ENCODE data around the gene SOCS1.

DNA sequence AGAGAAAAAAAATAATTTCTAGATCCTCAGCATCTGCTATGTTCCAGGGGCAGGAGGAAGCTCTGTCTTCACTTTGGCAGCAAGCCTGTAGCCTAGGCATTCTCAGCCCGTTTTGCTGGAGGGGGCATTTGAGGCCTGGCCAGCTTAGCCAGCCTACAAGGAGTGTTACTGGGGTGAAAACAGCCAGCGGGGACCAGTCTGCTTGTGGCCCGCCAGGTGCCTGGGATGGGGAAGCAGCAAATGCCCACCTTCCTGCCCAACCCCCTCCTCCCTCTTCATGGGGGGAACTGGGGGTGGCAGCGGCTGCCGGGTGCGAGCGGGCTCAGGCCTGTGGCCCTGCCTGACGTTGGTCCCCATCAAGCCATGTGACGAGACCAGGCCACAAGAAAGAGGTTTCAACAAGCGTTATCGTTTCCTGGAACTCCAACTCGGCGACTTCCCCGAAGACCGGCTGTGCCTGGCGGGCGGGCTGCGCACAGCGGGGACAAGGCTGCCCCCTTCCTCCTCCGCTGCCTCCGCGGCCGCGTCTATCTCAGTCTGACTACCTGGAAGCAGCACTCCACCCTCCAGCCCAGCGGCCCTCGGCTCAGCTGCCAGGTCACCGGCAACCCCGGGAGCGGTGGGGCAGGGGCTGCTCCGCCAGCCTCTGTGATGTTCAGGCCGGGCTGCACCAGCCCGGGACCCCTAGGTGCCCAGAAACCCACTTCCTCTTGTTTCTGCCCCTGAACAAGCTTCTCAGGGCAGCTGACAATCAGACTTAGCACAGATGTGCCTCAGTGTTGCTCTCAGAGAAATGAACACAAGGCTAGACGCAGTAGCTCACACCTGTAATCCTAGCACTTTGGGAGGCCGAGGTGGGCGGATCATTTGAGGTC lies 22.9 kb downstream of the SOCS1 start:
- TF ChIP-seq CTCF (IDR thresholded peaks at IDR 0.05; ENCODE audit: poor library complexity, severe bottlenecking) (no peak), POLR2AphosphoS5 (IDR thresholded peaks at IDR 0.05) (no peak), TAF1 (IDR thresholded peaks at IDR 0.05; ENCODE audit: low read depth) (no peak), EZH2 (IDR thresholded peaks at IDR 0.05; ENCODE audit: borderline replicate concordance, insufficient read depth, low read length, poor library complexity, severe bottlenecking) (no peak), EP300 (conservative IDR thresholded peaks at IDR 0.05; ENCODE audit: poor library complexity, severe bottlenecking) (no peak), MXI1 (conservative IDR thresholded peaks at IDR 0.05; ENCODE audit: poor library complexity, severe bottlenecking) (no peak), RAD21 (conservative IDR thresholded peaks at IDR 0.05) (no peak)
- TF ChIP-seq, protein P1, sequence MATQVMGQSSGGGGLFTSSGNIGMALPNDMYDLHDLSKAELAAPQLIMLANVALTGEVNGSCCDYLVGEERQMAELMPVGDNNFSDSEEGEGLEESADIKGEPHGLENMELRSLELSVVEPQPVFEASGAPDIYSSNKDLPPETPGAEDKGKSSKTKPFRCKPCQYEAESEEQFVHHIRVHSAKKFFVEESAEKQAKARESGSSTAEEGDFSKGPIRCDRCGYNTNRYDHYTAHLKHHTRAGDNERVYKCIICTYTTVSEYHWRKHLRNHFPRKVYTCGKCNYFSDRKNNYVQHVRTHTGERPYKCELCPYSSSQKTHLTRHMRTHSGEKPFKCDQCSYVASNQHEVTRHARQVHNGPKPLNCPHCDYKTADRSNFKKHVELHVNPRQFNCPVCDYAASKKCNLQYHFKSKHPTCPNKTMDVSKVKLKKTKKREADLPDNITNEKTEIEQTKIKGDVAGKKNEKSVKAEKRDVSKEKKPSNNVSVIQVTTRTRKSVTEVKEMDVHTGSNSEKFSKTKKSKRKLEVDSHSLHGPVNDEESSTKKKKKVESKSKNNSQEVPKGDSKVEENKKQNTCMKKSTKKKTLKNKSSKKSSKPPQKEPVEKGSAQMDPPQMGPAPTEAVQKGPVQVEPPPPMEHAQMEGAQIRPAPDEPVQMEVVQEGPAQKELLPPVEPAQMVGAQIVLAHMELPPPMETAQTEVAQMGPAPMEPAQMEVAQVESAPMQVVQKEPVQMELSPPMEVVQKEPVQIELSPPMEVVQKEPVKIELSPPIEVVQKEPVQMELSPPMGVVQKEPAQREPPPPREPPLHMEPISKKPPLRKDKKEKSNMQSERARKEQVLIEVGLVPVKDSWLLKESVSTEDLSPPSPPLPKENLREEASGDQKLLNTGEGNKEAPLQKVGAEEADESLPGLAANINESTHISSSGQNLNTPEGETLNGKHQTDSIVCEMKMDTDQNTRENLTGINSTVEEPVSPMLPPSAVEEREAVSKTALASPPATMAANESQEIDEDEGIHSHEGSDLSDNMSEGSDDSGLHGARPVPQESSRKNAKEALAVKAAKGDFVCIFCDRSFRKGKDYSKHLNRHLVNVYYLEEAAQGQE (IDR thresholded peaks at IDR 0.05; ENCODE audit: borderline replicate concordance): no peak
